Measurements from ENCODE around the gene PTPA.

Gene PTPA

GRCh38 chr9:129110740-129111527, at the start of gene PTPA, which contains the start of gene CRAT:
Gene PTPA, plus strand, starts transcription at chr9:129111415. Its CDS starts 186 bp downstream, at chr9:129111601.
Gene CRAT, minus strand, starts transcription at chr9:129110793. Its CDS starts 284 bp downstream, at chr9:129110509.
- DNase-seq, result peak; percentile 97

DNA sequence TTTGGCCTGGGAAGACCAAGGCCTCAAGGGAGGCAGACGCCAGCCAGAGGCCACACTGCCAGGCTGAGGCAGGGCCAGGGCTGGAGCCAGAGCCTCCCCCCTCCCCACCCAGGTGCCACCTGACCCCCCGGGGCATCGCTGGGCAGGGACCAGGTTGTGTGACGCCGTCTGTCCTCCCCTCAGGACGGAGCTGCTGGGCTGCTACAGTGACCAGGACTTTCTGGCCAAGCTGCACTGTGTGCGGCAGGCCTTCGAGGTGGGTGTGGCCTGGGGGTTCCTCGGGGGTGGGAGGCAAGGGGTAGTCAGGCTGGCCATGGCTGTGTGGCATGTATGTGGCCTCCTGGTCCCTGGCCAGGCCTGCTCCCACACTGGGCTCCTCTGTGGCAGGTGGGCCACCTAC, 48.2 kb upstream of the PTPA start:
- DNase-seq, result no peak

- DNase-seq, result no peak
These were observed 46.7 kb upstream of the PTPA start for GRCh38 chr9:129064499-129064908.

DNA sequence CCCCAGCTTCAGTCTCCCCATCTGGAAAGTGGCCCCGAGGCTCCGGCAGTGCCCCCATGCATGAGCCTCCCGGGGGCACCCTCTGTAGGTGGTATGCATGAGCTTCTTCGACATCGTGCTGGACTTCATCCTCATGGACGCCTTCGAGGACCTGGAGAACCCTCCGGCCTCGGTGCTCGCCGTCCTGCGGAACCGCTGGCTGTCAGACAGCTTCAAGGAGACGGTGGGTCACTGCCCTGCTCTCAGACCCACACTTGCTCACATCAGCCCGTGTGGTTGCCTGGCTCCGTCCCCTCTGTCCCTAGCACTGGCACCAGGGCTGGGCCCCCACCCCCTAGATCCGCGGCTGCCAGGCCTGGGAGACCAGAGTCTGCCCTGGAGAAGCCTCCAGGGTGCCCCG, 43.1 kb upstream of the PTPA start:
- DNase-seq, result no peak

GRCh38 chr9:129068990-129069861, 42.0 kb upstream of the PTPA start:
- DNase-seq, result peak; percentile 45

DNA sequence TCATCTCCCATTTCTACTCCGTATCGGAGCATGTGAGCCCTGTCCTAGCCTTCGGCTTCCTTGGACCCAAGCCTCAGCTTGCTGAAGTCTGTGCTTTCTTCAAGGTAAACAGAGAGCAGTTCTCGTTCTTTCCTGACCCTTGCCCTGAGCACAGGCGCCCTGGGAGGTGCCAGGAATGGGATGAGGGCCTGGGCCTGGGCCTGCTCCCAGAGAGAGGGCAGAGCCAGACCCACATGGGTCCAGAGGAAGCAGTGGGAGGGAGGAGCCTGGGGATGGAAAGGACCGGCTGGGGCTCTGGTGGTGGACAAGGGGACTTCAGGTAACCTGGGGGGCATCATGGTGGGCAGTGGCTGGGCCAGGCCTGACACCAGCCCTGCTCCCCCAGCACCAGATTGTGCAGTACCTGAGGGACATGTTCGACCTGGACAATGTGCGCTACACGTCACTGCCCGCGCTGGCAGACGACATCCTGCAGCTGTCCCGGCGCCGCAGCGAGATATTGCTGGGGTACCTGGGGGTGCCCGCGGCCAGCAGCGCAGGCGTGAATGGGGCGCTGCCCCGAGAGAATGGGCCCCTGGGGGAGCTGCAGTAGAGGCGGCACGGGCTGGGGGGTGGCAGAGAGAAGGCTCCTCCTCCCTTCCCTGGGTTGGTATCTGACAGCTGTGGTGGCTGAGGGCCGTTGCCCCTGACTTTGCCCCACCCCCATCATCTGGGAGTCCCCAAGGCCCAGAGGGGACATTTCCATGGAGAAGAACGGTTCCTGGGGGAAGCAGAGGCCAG, 41.2 kb upstream of the PTPA start:
- DNase-seq, result no peak

- DNase-seq, result no peak
These were observed 40.3 kb upstream of the PTPA start for GRCh38 chr9:129070696-129071525.

DNA sequence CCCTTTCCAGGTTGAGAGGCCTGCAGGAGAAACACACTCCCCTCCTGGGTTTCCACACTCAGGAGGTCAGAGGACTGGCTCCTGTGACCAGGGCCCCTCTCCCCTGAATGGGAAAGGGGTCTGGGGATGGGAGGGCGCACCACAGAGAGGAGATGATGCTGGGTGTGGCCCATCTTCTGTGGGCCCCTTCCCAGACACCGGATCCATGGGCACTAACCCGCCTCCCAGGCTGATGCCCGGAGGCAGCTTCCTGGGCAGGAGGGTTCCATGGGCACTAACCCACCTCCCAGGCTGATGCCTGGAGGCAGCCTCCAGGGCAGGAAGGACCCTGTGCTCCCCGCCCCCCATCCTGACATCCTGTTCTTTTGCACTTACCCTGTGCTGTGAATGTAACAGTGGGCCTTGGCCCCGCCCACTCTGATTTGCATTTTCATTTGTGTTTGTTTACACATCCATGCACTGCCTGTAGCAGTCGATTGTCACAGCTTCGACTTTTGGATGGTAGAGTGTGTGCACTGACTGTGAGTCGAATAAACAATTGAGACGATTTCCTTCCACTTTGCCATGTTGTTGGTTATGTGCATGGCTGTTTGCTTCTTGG, 39.6 kb upstream of the PTPA start:
- no peak for DNase-seq

GRCh38 chr9:129072171-129072570, 39.0 kb upstream of the PTPA start:
- no peak for DNase-seq

GRCh38 chr9:129073404-129073803, 37.8 kb upstream of the PTPA start:
- no peak for DNase-seq

DNA sequence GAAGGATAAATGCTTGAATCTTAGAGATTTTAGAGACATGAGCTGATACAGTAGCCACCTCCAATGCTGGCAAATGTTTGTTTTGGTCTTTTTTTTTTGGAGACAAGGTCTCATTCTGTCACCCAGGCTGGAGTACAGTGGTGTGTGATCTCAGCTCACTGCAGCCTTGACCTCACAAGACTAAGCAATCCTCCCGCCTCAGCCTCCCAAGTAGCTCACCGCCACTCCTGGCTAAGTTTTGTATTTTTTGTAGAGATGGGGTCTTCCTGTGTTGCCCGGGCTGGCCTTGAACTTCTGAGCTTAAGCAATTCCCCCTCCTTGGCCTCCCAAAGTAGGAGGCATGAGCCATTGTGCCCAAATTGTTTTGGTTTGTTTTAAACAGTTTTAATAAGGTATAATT, 37.1 kb upstream of the PTPA start:
- no peak for DNase-seq

- DNase-seq, result no peak
These were observed 35.1 kb upstream of the PTPA start for GRCh38 chr9:129075996-129076639.

- no peak for DNase-seq
These were observed 34.6 kb upstream of the PTPA start for GRCh38 chr9:129076640-129077037.

- no peak for DNase-seq
These were observed 34.0 kb upstream of the PTPA start for GRCh38 chr9:129077236-129077635.

GRCh38 chr9:129078691-129079503, 32.3 kb upstream of the PTPA start:
- DNase-seq, result no peak

GRCh38 chr9:129079829-129080228, 31.4 kb upstream of the PTPA start:
- no peak for DNase-seq

- DNase-seq, result no peak
These were observed 31.0 kb upstream of the PTPA start for GRCh38 chr9:129080298-129080600.

GRCh38 chr9:129080601-129081387, 30.4 kb upstream of the PTPA start, which contains the start of gene DOLPP1:
Gene DOLPP1, plus strand, starts transcription at chr9:129081111. Its CDS starts 21 bp downstream, at chr9:129081132.
- DNase-seq, result peak; percentile 100

- peak; percentile 12 for DNase-seq
These were observed 29.8 kb upstream of the PTPA start for GRCh38 chr9:129081388-129081904.

Data from activated CD4-positive, alpha-beta T cell treated with anti-CD3 and anti-CD28 coated beads, Interleukin-2, amount 50 U/mL, for 16 hours (primary cell).